Upper lobe of right lung (tissue), 1 donor: ENCODE results near the gene MACF1. TPM values are rescaled to one million over a fixed set of nuclear protein-coding genes. Genes with fewer than 3 reads are reported as not detected.
"Not testable (repeated sequence)": the region's sequence is repeated elsewhere in the genome, so short reads cannot be mapped to it uniquely, and the experiment has no call there.

Source experiments
- ATAC-seq: fragments of 200-7000 bp; cut with Tn5 transposase; one replicate; pipeline ENCODE4 v1.9.1; 2020; ENCODE audit warnings: mild to moderate bottlenecking, moderate library complexity
- DNase-seq: peaks from one replicate; pipeline ENCODE4 v3.0.0-alpha.2; 2020
- H3K27ac ChIP-seq: fragments of 200-600 bp; one replicate; pipeline ENCODE4 v1.8.0; 2022
- H3K27me3 ChIP-seq: fragments of 200-600 bp; one replicate; pipeline ENCODE4 v1.8.0; 2022; ENCODE audit warnings: mild to moderate bottlenecking
- H3K36me3 ChIP-seq: fragments of 200-600 bp; one replicate; pipeline ENCODE4 v1.8.0; 2022
- H3K4me1 ChIP-seq: fragments of 200-600 bp; one replicate; pipeline ENCODE4 v1.8.0; 2022
- H3K4me3 ChIP-seq: fragments of 200-600 bp; one replicate; pipeline ENCODE4 v1.8.0; 2022; ENCODE audit warnings: mild to moderate bottlenecking
- H3K9me3 ChIP-seq: fragments of 200-600 bp; one replicate; pipeline ENCODE4 v1.8.0; 2022
- intact Hi-C: fragments of 100-400 bp; cut with DNase I; formaldehyde crosslinking; loops from one replicate; pipeline ENCODE4 v1.11.0; 2022
- total RNA-seq: library from RNA; stranded (reverse); fragmentation: NEBNext Ultra II Directional; extraction: Animal tissue kit (Norgen Biotek cat#: 25700); gene quantifications from one replicate; pipeline ENCODE4 v1.2.1, GENCODE V29; 2021
- TF ChIP-seq, protein P1 (sequence below): fragments of 200-600 bp; IDR thresholded peaks from one replicate; pipeline ENCODE4 v1.8.0; 2022; ENCODE audit warnings: antibody characterized with exemption
- donor health status: DM: no; HTN: yes; CAD: no; lungs with severe emphysema.

MACF1 gene
- total RNA-seq, 1 donor from 2014 or later: 814 TPM

DNA sequence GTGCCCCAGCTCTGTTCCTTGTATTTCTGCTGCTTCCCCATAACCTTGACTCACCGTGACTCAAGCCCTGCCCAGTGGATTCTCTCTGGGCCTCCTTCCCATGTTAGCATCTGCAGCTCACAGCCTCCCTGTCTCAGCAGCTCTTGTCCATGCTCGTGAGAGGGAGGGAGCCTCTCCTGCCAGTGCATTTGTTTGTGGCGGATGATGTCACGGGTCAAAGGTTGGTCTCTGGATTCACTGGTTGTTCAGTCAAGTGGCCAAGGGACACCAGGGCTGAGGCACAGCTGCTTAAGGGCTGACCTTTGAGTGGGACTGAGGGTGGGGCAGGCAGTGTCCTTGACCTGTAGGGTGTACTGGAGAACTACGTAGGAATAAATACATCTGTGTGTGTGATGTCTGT, 314.9 kb downstream of the MACF1 start:
- H3K9me3 ChIP-seq, H3K27ac ChIP-seq, H3K4me1 ChIP-seq, ATAC-seq, DNase-seq, intact Hi-C loops, H3K36me3 ChIP-seq, H3K27me3 ChIP-seq, H3K4me3 ChIP-seq: not testable (repeated sequence)

DNA sequence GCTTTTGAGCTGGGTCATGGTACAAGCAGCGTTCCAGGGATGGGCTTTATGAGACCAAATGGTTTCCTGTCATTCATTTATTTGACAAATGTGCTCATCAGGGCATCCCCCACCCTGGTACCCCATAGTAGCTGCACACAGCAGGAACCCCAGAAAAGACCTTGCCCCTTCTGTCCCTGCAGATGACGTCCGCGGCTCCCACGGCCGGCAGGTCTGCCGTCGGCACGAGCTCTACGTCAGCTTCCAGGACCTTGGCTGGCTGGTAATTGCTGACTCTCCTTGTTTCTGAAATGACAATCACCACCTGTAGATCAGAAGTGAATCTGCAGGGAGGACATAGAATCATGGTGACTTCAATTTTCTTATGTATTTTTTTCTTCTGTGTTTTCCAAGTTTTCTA, 317.7 kb downstream of the MACF1 start:
- H3K4me3 ChIP-seq, H3K36me3 ChIP-seq, DNase-seq, ATAC-seq, intact Hi-C loops, H3K4me1 ChIP-seq, H3K27ac ChIP-seq, H3K27me3 ChIP-seq, H3K9me3 ChIP-seq: not testable (repeated sequence)

DNA sequence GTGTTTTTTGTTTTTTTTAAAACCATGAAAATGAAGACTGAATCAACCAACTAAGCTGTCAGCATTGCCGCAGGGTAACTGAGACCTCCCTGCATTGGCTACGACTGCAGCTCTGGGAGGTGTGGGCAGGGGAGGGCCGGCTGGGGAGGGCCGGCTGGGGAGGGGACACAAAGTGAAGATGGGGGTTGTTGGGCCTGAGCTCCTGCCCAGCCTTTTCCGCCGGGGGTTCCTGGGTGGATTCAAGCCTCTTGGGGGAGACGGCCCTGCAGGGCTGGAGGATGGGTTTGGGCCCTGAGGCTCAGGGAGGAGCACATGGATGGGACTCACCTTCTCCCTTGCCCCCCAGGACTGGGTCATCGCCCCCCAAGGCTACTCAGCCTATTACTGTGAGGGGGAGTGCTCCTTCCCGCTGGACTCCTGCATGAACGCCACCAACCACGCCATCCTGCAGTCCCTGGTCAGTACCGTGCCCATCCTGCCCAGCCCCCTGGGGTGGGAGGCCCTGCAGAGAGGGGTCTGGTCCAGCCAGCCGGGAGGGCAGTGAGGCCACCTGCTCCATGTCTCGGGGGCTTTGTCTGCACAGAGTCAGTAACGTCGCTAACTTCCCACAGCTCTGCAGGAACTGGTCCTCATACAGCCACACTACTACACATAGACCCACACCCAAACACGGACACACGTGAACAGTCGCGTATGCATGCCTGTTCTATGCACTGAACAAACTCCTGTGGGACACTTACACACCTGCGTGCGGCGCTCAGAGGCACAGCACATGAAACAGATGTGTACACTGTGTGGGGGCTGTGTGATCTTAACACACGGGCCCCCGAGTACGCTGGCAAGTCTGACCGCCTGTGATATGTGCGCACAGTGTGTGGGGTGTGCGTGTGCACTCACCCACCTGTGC, 318.4 kb downstream of the MACF1 start:
- DNase-seq: no peak
- no peak overlapping the region for H3K4me3 ChIP-seq
- TF ChIP-seq, protein P1, sequence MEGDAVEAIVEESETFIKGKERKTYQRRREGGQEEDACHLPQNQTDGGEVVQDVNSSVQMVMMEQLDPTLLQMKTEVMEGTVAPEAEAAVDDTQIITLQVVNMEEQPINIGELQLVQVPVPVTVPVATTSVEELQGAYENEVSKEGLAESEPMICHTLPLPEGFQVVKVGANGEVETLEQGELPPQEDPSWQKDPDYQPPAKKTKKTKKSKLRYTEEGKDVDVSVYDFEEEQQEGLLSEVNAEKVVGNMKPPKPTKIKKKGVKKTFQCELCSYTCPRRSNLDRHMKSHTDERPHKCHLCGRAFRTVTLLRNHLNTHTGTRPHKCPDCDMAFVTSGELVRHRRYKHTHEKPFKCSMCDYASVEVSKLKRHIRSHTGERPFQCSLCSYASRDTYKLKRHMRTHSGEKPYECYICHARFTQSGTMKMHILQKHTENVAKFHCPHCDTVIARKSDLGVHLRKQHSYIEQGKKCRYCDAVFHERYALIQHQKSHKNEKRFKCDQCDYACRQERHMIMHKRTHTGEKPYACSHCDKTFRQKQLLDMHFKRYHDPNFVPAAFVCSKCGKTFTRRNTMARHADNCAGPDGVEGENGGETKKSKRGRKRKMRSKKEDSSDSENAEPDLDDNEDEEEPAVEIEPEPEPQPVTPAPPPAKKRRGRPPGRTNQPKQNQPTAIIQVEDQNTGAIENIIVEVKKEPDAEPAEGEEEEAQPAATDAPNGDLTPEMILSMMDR: no peak
- no peaks in the 10 kb centered on the region for H3K4me1 ChIP-seq
- no peak overlapping the region for H3K27ac ChIP-seq
- intact Hi-C loops: no loop called here
- H3K27me3 ChIP-seq: no peaks in the 10 kb centered on the region
- no peak for ATAC-seq
- no peaks in the 10 kb centered on the region for H3K9me3 ChIP-seq
- peaks cover 6% of the 10 kb centered on the region for H3K36me3 ChIP-seq

DNA sequence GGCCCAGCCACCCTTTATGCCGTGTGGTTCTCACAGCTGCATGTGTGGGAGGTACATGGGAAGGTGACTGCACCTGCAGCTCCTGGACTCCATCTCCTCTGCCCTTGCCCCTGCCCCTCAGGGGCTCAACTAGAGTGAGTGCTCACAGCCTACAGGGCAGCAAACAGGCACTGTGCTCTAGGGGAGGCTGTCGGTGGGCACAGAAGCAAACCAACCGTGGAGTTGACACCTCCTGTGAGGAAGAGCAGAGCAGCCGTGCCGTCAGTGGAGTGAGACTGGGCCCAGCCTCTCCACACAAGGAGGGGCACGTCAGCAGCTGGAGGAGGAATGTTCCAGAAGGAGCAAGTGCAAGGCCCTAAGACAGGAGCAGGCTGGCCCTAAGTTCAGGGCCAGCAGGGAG, 319.7 kb downstream of the MACF1 start:
- no peak for ATAC-seq
- Histone ChIP-seq H3K27ac (no peak overlapping the region), H3K36me3 (peaks cover 18% of the 10 kb centered on the region)

DNA sequence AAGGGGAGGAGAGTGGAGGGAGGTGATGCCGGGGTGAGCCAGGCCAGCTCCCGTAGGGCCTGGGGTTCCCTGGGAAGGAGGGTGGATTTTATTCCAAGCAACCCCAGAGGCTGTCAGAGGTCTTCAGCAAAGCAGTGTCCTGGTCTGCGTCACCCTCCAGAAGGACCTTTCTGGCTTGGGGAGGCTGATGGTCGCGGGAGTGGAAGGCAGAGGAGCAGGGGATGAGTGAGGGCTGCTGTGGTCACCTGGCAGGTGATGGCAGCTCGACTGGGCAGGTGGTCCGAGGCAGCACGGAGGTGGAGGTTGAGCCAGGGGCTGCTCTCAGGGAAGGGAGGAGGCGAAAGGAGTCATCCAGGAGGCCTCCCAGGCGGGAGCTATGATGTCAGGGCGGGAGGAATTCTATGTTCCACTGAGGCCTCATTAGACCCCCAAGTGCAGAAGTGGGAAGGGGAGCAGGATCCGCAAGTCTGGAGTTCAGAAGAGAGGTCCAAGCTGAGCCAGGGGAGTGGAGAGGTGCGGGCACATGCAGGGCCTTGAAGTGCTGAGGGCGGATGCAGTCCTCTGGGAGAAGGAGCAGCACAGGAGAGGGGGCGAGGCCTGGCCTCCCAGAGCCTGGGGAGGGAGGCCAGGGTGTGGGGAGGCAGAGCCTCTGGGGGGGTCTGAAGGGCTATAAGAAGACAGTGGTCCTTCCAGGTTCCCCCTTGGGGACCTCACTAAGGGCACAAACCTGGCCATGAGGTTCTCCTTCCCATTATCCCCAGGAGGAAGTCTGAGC, 320.3 kb downstream of the MACF1 start:
- DNase-seq: no peak
- TF ChIP-seq, protein P1: no peak
- no peak for ATAC-seq
- H3K9me3 ChIP-seq: no peaks in the 10 kb centered on the region
- H3K36me3 ChIP-seq: peaks cover 23% of the 10 kb centered on the region
- no peak overlapping the region for H3K4me3 ChIP-seq
- H3K27me3 ChIP-seq: no peaks in the 10 kb centered on the region
- H3K4me1 ChIP-seq: no peaks in the 10 kb centered on the region
- intact Hi-C loops: no loop called here
- H3K27ac ChIP-seq: no peak overlapping the region

More for the DNA sequence above, 319.7 kb downstream of the MACF1 start:
- Histone ChIP-seq H3K4me1 (no peaks in the 10 kb centered on the region), H3K9me3 (no peaks in the 10 kb centered on the region), H3K27me3 (no peaks in the 10 kb centered on the region), H3K4me3 (no peak overlapping the region)
- intact Hi-C loops: no loop called here
- no peak for DNase-seq
- TF ChIP-seq, protein P1: no peak

DNA sequence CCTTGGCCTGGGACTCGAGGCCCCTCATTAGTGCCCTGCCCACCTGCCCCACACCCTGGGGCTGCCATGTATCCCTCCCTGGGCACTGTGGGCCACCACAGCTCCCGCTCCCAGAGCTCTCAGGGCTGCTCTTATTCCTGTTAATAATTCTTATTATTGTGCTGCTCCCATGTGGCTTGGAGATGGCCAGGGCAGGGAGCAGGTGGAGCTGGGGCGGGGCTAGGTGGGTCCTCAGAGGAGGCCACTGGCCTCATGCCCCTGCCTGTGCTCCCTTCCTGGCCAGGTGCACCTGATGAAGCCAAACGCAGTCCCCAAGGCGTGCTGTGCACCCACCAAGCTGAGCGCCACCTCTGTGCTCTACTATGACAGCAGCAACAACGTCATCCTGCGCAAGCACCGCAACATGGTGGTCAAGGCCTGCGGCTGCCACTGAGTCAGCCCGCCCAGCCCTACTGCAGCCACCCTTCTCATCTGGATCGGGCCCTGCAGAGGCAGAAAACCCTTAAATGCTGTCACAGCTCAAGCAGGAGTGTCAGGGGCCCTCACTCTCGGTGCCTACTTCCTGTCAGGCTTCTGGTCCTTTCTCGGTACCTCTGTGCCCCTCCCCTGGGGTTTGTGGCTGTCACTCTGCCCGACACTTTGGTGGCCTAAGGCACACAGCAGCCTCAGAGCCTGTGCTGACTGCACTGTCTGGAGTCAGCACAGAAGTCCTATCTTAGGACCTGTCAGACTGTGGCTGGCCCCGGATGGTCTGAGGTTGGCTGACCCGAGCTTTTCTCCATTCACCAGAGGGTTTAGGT, 321.1 kb downstream of the MACF1 start:
- intact Hi-C loops: no loop called here
- no peak overlapping the region for H3K27ac ChIP-seq
- DNase-seq: no peak

More for the DNA sequence above, 321.1 kb downstream of the MACF1 start:
- H3K9me3 ChIP-seq: no peaks in the 10 kb centered on the region
- H3K4me3 ChIP-seq: no peak overlapping the region
- no peaks in the 10 kb centered on the region for H3K27me3 ChIP-seq
- no peaks in the 10 kb centered on the region for H3K4me1 ChIP-seq
- no peak for ATAC-seq
- peaks cover 23% of the 10 kb centered on the region for H3K36me3 ChIP-seq
- TF ChIP-seq, protein P1: no peak
